Stimulated activated CD4-positive, alpha-beta T cell treated with anti-CD3 and anti-CD28 coated beads, Interleukin-4, amount 100 ng/mL, for 4 hours (primary cell): ENCODE measurements around the gene TGFB2.

Experiments used
- DNase-seq, 2 experiments: peaks; one replicate each; pipeline ENCODE4 v3.0.0-alpha.2; 2020

The TGFB2 gene

DNA sequence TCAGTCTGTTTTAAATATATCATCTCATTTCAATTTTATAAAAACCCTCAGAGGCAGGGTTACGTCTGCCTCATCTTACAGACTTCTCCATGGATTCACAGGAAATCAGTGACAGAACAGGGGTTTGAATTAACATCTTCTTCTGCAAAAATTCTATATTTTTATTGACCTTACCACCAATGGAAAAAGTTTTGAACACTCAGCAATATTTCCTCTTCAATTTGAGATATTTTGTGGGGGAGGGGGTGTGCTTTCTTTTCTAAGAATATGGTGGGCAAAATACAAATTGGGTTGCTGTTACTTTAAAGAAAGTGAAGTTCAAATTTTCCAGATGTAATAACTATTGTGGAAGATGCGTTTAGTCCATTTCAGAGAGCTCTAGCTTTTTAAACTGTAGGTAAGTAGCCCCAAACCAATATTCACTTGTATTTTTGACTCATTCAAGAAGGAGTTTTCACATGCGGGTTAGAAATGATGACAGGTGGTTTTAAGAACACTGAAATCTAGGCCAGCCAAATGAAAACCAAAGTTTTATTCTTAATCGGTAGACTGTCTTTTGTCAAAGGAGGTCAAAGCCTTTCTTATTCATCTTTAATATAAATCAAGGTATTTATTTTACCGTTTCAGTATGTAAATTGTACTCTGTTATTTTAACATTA lies 17.4 kb downstream of the TGFB2 start:
- no peak for DNase-seq

DNA sequence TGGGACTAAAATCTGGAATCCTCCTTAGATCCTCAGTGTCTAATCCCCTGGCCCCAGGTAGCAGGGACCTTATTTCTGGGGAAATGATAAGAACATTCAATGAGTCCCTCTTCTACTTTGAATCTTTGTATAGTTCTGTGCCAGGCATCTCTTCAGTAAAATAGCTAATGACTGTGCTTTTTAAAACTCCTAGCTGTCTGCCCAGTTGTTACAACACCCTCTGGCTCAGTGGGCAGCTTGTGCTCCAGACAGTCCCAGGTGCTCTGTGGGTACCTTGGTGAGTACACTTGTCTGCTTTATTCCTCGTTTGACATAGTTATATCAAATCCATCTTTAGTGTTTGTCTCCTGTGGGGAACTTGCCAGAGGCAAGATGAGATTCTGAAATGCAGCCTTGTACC lies 18.0 kb downstream of the TGFB2 start:
- no peak for DNase-seq

DNA sequence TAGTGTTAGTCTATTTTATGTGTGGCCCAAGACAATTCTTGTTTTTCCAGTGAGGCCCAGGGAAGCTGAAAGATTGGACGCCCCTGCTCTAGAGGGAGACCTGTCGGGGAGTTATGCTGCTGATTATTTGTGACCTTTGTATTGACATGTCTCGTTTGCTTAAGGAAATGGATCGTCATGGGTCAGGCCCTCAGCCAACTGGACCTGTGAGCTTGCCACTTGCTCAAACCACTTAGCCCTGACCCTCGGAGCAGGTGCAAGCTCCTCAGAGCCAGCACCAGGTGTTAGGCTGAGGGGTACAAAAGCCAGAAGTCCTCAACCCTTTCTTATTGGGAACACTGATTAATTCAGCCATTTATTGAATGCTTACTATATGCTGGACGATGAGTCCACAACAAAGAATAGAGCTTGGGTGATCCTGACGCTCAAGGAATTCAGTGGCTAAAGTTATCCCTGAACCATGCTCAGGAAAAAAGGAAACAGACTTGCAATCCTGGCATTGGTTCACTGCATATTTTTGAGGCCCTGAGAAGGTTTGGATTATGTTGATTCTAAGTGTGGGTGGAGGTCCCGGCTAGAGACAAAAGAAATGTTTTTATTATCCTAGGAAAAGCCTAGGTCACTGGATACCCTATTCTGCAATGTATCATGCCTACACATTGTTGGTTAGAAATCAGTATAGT lies 19.0 kb downstream of the TGFB2 start:
- no peak for DNase-seq

DNA sequence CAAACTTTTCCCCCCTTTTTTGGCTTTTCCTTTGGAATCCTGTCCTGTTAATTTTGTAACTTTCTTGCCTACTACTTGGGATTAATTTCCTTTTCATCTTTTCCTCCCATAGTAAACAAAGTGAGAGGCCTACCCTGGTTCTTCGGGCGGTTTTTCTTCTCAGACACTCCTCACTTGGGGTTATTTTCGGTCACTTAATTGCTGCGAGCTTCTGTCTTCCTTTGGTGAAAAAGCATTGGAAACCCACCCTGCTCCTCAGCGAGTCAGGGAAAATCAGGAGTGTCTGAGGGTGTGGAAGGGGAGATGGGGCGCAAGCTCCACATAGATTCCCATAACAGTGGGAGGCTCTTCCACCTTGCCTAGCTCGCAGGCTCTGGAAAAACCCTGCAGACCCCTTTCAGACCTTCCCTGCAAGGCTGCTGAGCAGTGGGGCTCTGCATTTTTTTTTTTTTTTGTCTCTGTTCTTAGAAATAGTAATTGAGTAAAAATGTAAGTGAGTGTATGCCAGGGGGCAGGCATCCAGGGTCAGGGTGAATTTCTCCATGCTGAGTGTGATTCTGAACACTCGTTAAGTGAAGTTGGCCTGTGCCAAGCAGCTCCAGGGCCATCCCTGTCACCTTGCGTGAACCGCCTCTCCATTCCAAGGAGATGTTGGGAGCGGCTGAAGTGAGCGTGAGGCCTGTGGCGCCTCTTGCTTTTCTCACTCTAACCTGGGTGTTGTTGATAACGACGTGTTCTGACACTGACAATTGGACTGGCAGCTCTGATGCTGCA lies 20.3 kb downstream of the TGFB2 start:
- DNase-seq, result no peak

DNA sequence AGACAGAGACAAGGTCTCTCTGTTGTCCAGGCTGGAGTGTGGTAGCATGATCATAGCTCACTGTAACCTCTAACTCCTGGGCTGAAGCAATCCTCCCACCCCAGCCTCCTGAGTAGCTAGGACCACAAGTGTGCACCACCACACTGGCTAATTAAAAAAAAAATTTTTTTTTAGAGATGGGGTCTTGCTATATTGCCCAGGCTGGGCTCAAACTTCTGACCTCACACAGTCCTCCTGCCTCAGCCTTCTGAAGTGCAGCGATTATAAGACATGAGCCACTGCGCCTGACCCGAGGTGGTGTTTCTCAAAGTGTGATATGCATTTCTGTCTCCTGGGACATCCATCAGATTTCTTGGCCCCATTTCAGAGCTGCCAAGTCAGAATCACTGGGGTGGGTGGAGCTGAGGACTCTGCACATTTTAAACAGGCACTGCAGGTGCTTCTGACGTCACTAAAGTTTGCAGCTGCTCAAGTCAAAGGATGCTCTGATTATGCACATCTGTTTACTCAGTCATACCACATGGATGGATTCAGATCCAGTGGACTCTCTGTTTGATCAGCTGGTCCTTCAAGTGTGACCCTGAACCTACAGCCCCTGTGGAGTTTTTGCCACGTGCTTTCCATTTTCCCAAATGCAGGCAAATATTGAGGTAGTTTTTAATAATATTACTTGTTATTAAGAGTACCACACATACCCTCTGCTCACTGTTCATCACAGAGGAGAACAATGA lies 21.4 kb downstream of the TGFB2 start:
- no peak for DNase-seq

DNA sequence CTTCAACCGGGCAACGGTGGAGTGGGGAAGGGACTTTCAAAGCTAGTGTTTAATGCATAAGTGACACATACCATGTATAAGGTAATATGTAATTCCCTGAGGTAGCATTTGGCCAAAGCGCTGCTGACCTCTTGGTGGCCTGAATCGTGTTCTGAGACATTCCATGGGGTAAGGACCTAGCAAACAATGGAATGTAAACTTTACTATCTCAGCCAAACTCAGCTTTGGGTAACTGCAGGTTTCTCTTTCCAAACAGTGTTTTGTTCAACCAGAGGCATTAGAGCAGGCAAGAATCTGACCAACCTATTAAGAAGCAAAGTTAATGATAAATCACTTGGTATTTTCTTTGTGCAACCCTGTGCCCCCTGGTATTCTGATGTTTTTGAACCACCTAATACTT lies 22.0 kb downstream of the TGFB2 start:
- no peak for DNase-seq

DNA sequence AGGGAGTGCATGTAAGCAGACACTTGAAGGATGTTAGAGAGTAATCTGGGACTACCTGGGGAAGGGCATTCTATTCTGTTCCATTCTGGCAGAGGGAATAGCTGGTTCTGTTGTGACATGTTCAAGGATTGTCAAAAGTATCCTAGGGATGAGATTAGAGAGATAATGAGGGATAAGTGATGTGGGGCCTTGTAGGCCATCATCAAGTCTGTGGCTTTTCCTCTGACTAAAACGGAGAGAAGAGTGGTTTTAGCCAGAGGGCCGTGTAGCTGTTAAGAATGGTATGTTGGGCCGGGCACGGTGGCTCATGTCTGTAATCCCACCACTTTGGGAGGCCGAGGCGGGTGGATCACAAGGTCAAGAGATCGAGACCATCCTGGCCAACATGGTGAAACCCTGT lies 23.6 kb downstream of the TGFB2 start:
- no peak for DNase-seq

DNA sequence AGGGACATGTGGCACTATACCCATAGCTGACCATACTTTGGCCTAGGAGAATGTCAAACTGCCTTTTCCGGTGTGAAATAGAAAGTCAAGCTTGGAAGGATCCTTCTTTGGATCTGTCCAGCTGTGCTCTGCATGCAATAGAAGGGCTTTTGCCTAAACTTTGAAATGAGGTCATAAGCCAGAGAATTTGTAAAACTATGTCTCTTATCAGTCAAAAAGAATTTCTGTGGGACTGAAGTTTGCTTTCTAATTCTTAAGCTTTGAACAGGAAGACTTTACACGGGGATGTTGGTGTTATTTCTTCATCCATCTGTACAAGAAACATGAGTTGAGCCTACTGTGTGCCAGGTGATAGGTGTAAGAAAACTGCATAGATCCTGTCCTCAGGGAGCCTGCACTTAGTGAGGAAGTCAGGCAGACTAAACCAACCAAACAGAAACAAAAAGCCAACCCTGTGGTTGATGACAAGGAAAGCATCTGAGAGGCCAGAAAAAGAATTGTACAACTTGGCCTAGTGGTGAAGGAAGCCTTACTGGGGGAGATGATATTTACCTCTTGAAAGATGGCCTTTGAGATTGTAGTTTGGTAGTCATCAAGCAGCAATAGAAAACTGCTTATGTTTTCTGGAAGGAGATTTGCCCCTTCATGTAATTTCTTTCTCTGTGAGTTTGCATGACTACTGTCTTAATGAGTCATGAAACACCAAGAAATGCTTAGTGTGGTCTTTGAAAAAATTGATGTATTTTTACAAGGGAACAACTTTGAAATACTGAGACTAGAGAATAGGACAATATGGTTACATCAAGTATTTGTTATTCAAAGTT lies 24.8 kb downstream of the TGFB2 start:
- DNase-seq, result no peak

DNA sequence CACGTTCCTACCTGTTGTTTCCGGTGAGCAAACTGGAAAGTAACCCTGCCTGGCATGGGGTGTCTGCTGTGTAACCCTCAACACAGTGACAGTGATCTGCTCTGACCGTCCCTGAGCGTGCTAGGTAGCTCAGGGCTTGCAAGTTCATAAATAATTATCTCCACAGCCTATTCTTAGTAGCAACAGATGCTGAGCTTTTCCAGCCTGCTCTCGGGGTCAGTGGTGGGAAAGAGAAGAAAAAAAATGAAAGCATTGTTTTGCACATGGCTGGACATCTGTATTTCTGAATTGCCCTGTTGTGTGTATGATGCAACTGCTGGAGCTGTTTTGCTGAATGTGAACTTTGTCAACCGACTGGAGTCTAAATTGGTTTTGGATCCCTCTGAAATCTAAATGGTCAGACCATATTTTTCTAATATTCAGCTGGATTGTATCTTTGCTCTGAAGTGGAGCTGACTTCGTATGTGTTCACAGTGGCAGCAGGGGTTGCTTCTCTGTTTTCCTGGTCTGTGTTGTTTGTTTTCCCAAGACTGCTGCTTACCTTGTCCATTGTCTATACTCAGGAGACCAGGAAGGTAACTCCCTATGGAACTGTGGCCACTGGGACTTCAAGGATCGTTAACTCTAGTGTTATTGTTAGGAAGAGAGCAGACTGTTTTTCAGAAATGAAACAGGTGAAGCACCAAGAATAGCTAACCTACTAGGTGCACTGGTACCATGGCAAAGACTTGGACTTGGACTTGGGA lies 27.0 kb downstream of the TGFB2 start:
- no peak for DNase-seq

DNA sequence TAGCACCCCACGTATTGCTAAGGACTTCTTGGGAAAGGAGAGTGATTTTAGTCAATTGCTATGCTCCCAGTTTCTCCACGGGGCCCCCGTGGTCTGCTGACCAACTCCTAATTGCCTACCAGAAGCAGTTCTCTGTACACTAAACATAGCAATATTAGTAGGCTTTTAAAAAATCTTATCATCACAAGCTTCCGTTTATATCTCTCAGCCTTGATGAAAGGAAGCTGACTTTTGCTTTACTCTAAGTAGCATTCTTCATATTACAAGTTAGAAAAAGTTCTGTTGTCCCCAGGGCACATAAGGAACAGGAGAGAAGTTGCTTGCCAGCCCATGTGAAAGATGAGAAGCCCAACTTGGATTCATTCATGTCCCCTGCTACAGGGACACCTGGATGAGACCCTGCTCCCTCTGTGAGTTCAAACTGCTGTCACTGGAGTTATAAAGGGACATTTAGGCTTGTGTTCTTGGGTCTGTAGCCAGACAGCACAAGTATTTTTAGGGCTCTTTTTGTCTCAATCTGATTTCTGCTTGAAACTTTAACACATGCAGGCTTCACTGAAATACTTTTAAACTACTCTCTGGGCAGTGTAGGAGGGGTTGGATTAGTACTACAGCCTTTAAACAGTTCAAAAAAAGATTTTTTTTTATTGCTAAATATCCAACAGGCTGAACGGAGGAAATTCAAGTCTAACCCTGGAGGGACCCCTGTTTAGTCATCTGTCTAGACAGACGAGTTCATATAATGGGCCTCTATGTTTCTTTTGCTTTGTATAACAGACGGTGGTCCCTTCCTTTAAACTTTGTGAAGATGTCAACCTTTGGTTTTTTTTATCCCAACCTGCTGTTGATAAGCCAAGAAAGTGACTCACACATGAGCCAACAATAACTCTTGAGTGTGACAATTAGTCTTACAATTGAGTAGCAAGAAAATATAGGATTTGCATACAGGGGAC lies 29.5 kb downstream of the TGFB2 start:
- DNase-seq, result no peak

DNA sequence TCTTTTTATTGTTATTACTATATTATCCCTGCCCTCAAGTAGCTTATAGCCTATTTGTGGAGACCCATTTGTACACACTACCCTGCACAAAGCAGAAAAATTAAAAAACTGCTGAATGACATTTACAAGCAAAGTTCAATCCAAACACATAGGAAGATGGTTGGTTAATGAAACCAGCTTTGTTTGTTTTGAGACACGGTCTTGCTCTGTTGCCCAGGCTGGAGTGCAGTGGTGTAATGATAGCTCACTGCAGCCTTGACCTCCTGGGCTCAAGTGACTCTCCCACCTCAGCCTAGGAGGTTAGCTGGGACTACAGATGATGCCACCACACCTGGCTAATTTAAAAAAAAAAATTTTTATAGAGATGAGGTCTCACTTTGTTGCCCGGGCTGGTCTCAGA lies 31.6 kb downstream of the TGFB2 start:
- no peak for DNase-seq

DNA sequence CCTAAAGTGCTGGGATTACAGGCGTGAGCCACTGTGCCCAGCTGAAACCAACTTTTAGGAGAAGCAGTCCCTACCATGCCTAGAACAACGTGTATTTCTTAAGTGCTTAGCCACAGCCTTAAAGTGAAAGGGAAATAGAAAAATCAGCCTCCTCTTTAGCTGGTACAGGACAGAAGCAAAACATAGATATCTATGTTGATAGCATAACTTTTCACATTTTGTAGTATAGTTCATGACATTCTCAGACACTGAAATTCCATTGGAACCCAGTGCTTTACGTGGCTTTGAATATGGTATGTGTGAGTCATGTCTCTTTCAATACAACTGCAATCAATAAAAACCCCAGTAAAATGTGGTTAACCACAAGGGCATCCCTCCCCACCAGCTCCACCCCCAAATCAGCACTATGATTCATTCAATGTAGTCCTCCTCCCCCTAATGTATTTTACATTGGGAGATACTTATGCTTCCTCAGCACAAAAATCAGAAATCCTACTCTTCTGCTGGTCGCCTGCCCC lies 32.1 kb downstream of the TGFB2 start:
- peak; percentile 21 to 71 for DNase-seq

DNA sequence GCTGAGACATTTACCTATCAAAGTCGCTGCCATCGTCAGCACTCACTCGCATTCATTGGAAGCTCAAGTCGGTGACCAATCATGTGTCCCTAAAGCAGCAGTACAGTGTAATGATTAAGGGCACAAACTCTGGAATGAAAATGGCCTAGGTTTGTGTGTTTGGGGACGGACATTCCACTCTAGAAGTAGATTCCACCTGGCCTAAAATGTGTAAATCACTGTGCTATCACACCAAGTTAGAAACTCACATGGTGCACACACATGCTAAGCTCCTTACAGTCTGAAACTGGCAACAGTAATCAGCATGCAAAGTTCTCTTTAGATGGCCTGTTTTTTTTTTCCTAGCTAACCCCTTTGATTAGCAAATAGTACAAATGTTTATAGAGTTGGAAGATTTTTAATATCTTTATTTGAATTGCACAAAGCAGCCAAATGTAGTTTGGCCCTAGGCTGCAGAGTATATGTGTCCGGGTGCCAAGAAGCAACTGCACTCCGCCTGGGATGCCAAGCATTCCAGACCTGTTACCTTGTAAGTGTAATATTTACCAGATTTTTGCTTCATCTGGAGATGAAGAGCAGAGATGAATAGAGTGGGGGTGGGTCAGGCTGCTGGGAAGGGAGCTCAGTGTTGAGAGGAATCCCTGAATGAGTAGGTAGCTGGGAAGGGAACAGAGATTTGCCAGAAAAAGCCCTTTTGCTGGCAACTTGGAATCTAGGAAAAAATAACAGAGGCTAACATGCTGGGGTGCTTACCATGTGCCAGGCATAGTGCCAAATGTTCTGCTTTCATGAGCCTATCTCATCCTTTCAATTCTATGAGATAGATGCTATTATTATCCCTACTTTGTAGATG lies 35.2 kb downstream of the TGFB2 start:
- DNase-seq, result no peak

DNA sequence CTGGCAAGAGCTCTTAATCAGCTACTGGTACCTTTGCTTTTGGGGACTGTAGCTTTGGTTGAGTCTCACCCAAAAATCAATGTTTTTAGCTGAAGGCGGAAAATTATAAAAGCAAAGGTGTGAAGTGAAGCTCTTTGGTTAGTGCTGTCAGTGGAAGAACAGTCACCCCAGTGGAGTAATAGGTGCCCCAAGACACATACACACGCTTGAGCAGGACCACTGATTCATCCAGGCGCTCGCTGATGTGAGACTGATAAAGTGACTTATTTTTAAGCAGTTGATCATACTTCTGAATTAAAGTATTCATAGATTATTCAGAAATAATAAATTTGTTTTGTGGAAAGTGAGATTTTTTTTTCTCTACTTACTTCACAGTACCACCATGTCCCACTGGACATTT lies 37.1 kb downstream of the TGFB2 start:
- no peak for DNase-seq

DNA sequence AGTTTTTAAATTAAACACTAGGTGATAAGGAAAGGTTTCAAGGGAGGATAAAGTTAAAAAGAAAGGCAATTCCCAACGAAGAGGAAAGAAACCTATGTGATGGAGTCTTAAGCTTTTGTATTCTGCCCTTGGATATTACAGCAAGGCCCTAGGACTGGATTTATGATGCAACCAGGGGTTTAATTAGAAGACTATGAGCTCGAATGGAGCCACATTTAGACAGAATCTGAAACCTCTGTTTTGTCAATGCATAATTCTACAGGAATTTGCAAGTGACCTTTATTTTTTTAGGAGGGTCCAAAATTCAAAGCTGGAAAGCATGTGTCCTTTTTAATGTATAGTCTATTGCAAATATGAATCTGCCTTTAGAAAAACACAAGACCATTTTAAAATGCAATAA lies 37.9 kb downstream of the TGFB2 start:
- DNase-seq, result no peak

DNA sequence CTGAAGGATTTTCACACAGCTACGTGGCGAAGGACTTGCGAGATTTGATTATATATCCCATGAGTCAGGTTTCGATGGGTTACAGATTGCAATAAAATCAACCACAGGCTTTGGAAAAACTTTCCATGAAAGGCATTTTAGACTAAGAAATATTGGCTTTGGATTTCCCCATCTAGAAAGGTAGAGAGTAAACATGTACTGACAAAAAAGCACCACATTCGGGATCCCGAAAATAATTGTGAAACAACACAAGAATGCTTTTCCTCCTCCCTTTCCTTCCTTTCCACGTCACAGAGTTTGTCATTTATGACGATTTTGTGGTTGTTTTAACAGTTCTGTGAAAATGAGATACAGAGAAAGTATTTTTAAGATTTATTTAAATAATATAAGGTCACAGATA lies 38.5 kb downstream of the TGFB2 start:
- no peak for DNase-seq

DNA sequence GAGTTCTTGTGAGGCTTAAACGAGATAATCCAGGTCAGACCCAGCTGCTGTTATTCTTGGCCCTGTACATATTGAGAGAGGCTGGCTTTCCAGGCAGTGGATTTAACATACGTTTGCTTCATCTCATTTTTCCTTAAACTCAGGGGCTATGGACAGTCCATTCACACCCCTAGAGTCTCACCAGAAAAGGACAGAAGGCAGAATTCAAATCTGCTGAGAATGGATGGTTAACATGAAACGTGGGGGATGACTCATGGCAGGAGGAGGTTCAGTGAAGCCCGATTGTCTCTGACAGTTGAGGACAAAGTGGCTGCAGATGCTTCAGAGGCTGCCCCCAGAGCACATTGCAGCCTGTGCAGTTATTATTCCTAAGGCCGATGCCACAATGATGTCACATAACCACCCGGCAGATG lies 39.5 kb downstream of the TGFB2 start:
- DNase-seq, result no peak

DNA sequence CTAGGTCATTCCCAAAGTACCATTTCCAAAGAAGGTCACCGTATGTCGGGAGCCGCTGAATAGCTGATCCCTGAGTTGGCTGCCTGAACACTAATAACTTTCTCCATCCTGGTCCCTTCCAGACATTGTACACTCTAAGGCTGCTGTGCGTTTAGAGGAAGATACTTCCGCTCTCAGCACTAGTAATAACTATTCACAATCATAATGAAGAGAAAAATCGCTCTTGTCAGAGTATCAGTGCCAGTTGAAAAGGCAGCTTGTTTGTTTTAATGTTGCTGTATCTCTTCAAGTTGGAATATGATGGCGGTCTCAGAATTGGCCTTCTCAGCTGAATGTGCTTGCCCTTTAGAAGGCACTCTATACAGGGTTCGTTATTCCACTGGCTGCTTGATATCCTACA lies 43.5 kb downstream of the TGFB2 start:
- DNase-seq, result no peak

DNA sequence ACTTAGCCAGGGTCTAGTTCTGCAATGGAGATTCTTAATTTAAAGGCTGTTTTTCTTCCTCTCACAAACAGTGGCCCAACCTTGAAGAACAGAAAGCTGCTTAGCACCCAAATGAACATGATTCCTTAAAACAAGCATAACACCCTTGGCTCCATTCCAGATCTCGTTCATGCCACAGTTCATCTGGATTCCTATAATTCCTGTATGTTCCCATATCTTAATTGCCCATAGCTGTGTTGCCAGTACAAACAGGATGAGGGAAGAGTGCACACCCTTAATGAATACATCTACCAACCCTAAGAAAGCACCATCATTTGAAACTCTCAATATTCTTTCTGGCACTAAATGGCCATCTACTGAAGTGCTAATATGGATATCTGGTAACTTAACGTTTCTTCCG lies 45.5 kb downstream of the TGFB2 start:
- DNase-seq, result no peak
